Astrocyte of the cerebellum (primary cell): Measurements from ENCODE around the gene DOCK4.

Source experiments
- DNase-seq: peaks from one replicate; pipeline ENCODE4 v3.0.0-alpha.2; 2011; ENCODE audit warnings: low read depth
- H3K4me3 ChIP-seq: 2 replicates; pipeline ENCODE4 v1.5.1; 2011; ENCODE audit warnings: mild to moderate bottlenecking, low read depth, low read length, moderate library complexity
- CTCF ChIP-seq: IDR thresholded peaks from 2 replicates; pipeline ENCODE4 v1.5.1; 2012; ENCODE audit warnings: low read length, low read depth, moderate library complexity, mild to moderate bottlenecking; ENCODE audit errors: missing control alignments
- in situ Hi-C: cut with HindIII; loops from 2 replicates; pipeline ENCODE4 v1.10.0; 2017; ENCODE audit warnings: low sequenced_read_pairs

The DOCK4 gene

DNA sequence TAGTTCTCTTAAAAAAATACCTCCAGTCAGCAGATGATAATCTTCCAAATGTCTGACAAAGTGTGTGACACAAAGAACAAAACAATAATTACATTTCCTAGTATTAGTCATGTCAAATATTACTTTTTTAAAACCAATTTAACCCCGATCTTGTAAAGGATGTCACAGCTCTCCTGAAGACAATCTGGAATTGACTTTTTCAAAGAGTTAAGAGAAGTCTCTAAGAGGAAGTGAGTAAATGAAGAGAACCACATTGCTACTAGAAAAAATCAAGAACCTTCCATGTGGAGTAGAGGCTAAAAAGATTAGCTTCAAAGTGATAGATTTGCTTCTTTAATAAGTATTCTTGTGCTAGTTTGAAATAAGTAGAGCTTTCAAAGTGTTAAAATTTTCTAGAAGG, 425.7 kb downstream of the DOCK4 start:
- TF ChIP-seq CTCF: no peak
- no peak for DNase-seq
- in situ Hi-C loops: no loop called here
- H3K4me3 ChIP-seq: no peak overlapping the region

DNA sequence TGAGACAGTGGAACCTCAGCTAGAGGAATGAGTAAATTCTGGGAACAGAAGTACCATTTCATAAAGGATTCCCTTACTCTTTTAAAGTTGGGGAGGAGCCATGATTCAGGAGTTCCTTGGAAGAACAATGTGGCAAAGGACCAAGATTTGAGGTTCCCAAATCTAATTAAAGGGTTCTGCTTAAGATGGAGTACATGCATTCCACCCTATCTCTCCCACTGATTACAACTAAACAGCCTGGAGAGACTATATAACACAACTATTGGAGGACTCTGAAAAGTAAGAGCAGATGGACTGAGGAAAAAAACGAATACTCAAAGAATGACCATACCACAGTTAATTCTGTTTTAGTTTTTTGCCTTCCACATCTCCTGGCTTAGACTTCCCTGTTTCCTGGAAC, 431.0 kb downstream of the DOCK4 start:
- no peak for DNase-seq
- in situ Hi-C loops: no loop called here
- no peak for TF ChIP-seq CTCF
- H3K4me3 ChIP-seq: no peak overlapping the region

DNA sequence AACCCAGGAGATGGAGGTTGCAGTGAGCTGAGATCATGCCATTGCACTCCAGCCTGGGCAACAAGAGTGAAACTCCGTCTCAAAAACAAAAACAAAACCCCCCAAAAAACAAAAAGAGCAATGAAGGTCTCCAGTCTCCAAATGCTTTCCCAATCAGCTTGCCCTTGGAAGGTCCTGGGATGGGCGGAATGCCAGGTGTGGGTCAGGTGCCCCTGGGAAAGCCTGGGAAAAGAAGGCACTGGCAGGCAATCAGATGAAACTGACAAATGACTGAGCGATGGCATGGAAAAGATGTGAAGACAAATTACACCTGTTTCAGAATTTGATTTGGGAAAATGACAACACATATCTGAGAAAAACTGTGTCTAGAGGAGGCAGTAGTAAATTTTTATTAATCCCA, 433.5 kb downstream of the DOCK4 start:
- no peak overlapping the region for H3K4me3 ChIP-seq
- TF ChIP-seq CTCF: no peak
- in situ Hi-C loops: loop anchor here (25.0 kb wide), 1 partner anchor 640 kb away; no protein-coding TSS in a partner anchor
- DNase-seq: no peak

DNA sequence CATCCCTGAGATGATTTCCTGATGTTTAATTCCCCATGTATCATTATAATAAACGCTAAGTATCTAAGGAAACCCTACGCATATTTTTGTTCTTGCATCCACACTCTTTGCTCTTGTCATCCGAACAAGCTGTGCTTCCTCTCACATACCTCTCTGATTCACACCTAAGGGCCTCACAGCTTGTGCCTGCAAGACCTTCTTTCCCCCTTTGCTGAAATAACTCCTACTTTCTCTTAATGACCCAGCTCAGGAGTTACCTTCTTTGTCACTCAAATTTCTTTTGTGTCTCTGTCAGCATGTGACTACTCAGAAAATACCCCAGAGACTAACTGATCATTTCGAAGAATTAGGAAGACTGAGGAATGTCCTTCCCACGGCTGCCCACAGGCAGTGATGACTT, 434.6 kb downstream of the DOCK4 start:
- no peak for DNase-seq
- no peak overlapping the region for H3K4me3 ChIP-seq
- TF ChIP-seq CTCF: no peak
- in situ Hi-C loops: loop anchor here (25.0 kb wide), 1 partner anchor 641 kb away; no protein-coding TSS in a partner anchor

DNA sequence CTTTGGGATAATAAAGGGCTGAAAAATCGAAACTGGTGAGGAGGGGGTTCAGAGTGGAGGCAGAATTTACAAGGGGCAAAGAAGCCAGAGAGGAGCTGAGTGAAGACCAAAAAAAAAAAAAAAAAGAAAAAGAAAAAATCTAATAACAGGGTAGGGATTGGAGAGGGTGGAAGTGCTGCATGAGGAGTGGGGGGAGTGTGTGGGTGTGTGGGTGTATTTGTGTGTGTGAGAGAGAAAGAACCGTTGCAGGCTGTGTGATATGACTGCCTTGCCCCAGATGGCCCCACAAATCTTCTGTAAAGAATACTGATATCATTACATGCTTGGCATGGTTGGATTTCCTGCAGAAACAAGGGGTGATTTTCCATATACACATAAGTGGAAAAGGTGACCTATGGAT, 436.1 kb downstream of the DOCK4 start:
- TF ChIP-seq CTCF: no peak
- no peak overlapping the region for H3K4me3 ChIP-seq
- no peak for DNase-seq
- in situ Hi-C loops: loop anchor here (25.0 kb wide), 1 partner anchor 642 kb away; no protein-coding TSS in a partner anchor

DNA sequence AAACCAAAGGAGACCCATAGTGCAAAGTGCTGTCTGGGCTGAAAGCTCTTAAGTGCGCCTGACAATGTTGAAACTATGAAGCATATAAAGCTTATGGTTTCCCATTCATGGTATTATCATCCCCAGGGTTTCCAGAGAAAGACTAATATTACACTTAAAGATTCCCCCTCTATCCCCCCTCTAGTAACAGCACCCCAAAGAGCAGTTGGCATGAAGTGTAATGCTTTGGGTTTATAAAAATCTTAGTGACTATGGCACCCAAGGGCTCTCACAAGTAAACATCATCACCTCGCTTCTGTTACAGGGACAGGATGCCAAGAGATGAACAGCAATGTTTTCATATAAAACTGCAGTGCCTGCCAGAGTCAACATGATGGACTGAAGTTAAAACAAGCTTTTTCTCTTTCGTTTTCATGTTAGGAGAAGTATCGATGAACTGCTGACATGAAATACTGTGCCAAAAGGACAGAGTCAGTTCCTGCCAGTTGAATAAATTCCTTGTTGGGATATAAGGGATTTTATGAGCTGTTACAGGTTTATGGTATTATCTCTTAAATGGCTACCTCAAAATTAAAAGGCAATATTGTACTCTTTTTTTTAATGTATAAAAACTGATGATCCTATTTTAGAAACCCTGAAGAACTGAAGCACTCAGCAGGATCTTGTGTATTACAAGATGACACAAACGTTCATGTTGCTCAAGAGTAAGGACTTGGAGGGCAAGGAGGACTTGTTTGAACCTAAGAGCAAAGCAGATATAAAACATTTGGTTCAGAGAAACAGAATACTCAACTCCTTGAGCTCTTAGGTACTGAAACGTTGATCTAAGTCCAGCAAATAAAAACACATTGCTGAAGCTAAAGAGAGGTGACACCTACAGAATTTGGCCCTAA, 440.2 kb downstream of the DOCK4 start:
- DNase-seq: no peak
- in situ Hi-C loops: loop anchor here (25.0 kb wide), 1 partner anchor 646 kb away; no protein-coding TSS in a partner anchor

More for the DNA sequence above, 440.2 kb downstream of the DOCK4 start:
- no peak for TF ChIP-seq CTCF
- no peak overlapping the region for H3K4me3 ChIP-seq
